Cerebellar nuclear complex (tissue), 1 donor: ENCODE results near the gene PCYOX1L.

Source experiments
- DNase-seq, 2 experiments: peaks; one replicate each; lab custom pipeline; 2025; lab: John Stamatoyannopoulos, UW

Gene PCYOX1L

GRCh38 chr5:149338364-149338763, 19.5 kb upstream of the PCYOX1L start:
- DNase-seq, result no peak

DNA sequence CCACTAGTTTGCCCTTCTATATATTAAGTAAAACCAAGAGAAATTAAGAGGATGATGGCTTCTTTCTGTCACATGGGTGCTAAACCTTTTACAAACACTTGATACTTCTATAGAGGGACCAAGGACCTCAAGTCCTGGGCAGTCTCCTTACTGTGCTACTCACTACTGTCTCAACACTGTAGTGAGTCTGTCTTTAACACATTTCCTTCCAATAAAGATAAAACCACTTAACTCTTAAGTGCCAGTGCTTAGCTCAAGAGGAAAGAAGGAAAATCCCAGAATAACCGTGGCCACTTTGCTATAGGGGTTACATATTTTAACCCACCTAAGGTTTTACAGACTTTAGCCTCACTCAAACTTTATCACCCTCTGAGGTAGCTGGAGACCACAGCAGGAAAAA, 16.9 kb upstream of the PCYOX1L start:
- DNase-seq, result no peak

DNA sequence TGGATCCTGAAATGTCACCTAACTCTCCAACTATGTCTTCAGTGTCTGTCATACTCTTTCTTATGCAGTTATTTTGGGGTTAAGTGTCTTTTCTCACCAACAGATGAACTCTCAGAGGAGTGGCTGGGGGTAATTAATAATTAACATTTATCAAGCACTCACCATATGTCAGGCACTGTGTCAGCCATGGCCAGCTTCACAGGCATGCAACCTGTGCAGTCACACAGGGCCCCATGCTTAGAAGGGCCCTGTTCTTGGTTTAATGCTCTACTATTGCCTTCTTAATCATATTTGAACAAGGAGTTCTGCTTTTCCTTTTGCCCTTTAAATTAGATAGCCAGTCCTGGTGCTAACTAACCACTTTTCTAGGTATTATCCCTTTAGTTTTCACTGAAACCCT, 16.0 kb upstream of the PCYOX1L start:
- DNase-seq, result no peak

DNA sequence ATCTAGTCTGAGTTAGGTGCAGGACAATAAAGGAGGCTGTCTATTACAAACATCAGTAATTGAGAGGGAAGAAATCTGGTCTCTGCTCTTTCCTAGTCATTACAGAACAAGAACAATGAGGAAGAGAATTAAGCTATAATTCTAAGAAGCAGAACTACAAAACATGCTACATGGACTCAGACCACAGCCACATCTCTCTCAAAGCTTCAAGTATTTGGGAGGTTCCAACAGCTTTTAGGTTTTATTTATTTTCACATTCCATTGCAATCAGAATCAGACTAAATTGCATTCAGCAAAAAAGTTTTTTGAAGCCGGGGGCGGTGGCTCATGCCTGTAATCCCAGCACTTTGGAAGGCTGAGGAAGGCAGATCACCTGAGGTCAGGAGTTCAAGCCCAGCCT, 13.7 kb upstream of the PCYOX1L start:
- DNase-seq, result no peak

GRCh38 chr5:149345147-149345891, 12.5 kb upstream of the PCYOX1L start, which contains the start of gene GRPEL2:
GRPEL2 (plus strand) TSS chr5:149345499; CDS start chr5:149345540, 41 bp downstream.
- DNase-seq, result peak; percentile 62 to 96

DNA sequence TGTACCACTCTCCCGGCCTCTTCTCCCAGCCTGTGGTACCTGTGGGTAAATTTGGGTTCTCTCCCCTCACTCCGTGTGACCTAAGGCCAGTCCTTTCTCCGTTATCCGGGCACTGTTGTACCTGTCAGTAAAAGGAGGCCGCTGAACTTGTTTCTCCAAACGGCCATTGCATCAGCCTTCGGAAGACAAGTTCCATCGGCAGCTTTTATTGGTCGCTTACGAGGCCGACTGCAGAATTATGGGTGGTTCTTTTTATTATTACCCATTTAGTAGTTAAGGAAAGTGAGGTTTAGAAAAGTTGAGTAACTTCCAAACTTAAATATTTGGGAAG, 12.0 kb upstream of the PCYOX1L start:
- DNase-seq, result no peak

DNA sequence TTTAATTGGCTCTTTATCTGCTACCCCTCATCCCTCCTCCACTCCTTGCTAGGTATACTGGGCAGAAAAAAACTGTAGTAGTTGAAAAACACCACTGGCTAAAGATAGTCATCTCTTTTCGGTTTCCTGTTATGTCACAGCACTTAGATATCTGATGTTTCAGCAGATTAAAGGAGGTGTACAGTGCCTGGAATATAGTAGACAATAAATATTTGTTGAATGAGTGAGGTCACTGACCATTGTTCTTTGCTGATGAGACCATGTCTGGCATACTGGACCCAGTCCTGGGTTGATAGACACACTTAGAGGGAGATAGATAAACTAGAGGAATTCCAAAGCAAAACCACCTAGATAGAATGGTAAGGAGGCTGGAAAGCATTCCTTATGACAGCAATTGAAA, 9.3 kb upstream of the PCYOX1L start:
- DNase-seq, result no peak

DNA sequence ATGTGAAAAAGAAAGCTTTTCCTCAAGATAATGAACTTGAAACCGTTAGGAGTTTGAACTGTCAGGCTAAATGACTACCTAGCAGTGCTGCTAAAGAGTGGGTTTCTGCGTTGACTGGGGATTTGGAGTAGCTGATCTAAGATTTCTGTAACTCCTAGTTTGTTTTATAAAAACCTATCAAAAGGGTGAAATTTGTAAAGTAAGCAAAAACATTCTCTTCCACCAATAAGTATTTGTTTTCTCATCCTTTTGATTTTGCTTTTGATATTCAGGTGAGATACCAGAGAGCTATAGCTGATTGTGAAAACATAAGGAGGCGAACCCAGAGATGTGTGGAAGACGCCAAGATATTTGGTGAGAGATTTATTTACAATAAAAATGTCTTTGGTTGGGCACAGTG, 8.5 kb upstream of the PCYOX1L start:
- DNase-seq, result no peak

- DNase-seq, result no peak
These were observed 5.7 kb upstream of the PCYOX1L start for GRCh38 chr5:149352169-149352568.

- no peak for DNase-seq
These were observed 3.9 kb upstream of the PCYOX1L start for GRCh38 chr5:149353911-149354310.

DNA sequence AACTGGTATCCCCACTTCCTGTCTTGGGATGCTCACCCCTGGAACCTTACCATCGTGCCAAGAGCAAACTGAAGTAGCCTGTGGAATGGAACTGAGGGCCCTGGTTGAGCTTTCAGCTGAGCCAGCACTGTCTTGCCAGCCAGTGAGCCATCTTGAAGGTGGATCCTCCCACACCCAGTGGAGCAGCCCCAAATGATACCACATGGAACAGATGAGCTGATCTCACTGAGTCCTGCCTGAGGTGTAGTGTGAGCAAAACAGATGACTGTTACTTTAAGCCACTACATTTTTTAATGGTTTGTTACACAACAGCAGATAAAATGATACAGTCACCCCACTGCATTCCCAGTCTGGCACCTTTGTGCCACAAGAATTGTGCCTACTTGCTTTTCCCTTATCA, 2.2 kb upstream of the PCYOX1L start:
- no peak for DNase-seq

DNA sequence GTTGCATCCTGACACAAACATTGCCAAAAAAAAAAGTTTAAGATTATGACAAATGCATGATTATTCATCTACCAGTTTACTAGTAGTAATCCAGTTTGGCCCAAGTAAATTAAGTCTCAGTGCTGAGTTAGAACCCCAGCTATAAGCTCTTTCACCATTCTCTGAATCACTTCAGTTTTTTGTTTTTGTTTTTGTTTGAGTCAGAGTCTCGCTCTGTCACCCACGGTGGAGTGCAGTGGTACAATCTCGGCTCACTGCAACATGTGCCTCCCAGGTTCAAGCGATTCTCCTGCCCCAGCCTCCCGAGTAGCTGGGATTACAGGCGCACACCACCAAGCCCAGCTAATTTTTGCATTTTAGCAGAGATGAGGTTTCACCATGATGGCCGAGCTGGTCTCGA, 1.5 kb upstream of the PCYOX1L start:
- no peak for DNase-seq

- DNase-seq, result peak in 1 of 2 experiments; percentile 9
These were observed 427 bp downstream of the PCYOX1L start for GRCh38 chr5:149358294-149358651.

GRCh38 chr5:149358868-149359495, 1.1 kb downstream of the PCYOX1L start:
- DNase-seq, result no peak

- no peak for DNase-seq
These were observed 2.4 kb downstream of the PCYOX1L start for GRCh38 chr5:149360272-149360671.

DNA sequence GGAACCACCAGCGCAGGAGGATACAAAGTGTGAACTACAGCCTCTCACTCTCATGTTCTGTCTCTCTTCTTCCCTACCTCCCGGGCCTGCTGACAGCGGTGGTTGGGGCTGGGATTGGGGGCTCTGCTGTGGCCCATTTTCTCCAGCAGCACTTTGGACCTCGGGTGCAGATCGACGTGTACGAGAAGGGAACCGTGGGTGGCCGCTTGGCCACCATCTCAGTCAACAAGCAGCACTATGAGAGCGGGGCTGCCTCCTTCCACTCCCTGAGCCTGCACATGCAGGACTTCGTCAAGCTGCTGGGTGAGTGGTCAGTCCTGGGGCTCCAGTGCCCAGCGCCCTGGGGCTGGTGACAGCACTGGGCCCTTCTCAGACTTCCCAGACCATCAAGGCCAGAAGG, 4.7 kb downstream of the PCYOX1L start:
- no peak for DNase-seq

DNA sequence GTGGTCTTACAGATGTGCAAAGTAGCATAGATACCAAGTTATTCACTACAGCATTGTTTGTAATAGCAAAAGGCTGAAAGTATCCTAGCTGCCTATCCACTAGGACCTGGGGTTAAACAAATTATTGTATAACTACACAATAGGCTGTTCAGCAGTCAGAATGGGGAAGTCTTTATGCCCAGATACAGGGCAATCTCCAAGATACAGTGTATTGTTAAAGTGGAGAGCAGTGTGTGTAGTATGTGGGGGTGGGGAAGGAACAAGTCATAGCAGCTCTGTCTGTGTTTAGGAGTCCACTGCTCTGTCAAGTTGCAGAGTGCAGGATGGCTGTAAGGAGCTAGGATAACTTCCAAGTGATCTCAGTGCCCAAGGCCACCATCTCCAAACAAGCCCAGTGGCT, 5.5 kb downstream of the PCYOX1L start:
- DNase-seq, result no peak

DNA sequence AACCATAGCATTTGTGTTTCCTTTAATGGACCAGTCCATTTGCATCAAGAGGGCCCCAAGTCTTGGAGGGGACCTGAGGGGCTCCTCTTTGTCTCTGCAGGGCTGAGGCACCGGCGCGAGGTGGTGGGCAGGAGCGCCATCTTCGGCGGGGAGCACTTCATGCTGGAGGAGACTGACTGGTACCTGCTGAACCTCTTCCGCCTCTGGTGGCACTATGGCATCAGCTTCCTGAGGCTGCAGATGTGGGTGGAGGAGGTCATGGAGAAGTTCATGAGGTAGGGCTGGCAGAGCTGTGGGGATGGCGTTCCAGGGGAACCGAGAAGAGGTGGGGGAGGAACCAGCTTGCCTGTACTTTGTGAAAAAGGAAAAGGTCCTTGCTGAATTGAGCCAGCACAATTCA, 6.1 kb downstream of the PCYOX1L start:
- DNase-seq, result no peak

DNA sequence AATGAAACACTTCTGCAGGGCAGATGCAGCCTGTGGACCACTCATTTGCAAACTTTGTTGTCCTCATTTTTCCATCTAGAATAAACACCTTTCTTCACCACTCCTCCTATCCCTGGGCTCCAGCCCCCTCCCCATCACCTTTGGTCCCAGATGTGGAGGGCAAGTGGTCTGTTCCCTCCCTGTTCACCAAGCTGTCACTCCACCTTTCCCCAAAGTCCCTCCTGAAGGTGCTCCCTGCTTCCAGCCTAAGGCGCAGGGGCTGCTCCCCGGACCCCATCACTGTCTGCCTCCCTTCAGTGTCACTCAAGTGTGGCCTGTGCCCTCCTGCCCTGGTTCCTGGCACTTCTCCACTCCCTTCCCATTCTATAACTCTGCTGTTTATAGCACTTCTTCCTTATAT, 6.9 kb downstream of the PCYOX1L start:
- no peak for DNase-seq

GRCh38 chr5:149365418-149365817, 7.6 kb downstream of the PCYOX1L start:
- DNase-seq, result no peak

DNA sequence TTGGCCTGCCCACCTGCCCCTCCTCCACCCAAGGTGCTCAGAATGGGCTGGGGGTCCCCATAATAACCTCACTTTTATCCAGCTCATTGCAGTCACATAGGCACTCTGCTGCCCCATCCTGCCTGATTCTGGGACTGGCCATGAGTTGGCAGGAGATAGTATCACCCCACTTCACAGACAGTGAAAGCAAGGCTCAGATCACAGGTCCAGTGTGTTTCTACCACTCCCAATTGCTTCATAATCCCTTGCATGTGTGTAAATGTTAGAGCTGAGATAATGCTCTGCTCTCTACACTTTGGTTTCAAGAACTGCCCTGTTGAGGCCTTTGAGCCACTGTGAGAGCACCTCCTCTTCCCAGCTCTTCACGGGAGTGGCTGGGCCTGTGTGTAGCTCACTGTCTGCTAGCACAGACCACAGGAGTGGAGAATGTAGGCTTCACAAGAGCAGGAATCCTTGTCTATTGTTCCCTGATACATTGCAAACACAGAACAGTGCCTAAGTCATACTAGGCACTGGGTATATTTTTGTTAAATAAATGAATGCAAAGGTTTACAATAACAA, 8.4 kb downstream of the PCYOX1L start:
- DNase-seq, result no peak

DNA sequence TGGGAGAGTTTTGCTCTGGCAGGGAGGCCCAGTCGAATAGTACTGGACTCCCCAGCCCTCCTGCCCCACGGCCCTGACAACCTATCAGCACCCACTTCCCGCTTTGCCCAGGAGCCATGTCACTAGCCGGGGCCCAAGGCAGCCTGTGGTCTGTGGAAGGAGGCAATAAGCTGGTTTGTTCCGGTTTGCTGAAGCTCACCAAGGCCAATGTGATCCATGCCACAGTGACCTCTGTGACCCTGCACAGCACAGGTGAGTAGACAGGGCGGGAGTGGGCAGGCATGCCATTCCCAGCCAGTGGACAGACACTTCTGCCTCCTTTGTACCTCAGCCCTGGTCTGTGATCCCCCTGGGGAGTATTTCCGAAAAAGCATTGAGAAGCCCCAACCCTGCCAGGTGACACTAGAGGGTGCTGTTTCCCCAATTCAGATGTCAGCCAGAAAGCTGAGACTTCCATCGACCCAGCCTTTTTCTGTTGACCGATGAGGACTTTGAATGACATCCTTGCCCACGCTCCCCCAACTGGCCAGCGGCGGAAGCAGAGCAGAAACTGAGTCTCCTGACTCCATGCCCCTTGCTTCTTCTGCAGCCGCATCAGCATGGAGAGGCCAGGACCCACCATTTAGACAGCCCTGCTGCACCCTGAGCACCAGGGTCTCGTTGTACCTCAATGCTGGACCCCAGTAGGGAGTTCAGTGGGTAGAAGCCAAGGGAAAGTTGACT, 9.6 kb downstream of the PCYOX1L start:
- no peak for DNase-seq
